Urothelium cell line (cell line): ENCODE results near the gene PEX13.
A peak's percentile ranks its signal among the peaks of the same experiment; 100 is the strongest.
"Not testable (repeated sequence)": the region's sequence is repeated elsewhere in the genome, so short reads cannot be mapped to it uniquely, and the experiment has no call there.

Source experiments
- DNase-seq: peaks from one replicate; pipeline ENCODE4 v3.0.0; 2011; ENCODE audit warnings: low spot score, mixed read lengths
- FAIRE-seq: peaks from 2 replicates; lab custom pipeline; 2011; peaks lifted over from hg19 to GRCh38; lab: Jason Lieb, UNC

The PEX13 gene

DNA sequence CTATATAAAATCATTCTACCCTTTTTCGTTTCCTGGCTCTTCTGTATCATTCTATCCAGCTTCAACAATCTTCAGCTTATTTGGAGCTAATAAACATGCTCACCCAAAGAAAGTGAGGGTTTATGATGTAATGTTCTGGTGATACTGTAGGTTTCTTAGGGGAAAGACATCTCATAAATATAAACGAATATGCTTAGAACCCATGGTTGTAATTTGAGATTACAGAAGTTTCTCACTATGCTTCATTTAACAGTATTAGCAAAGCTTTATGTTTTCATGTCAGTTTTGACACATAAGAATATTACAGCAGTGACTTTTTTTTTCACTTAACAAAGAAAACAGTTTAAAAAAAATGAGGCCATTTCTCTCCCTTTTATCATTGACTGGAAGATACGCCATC is 11.8 kb upstream of the PEX13 start:
- DNase-seq, result no peak
- FAIRE-seq, result no peak

DNA sequence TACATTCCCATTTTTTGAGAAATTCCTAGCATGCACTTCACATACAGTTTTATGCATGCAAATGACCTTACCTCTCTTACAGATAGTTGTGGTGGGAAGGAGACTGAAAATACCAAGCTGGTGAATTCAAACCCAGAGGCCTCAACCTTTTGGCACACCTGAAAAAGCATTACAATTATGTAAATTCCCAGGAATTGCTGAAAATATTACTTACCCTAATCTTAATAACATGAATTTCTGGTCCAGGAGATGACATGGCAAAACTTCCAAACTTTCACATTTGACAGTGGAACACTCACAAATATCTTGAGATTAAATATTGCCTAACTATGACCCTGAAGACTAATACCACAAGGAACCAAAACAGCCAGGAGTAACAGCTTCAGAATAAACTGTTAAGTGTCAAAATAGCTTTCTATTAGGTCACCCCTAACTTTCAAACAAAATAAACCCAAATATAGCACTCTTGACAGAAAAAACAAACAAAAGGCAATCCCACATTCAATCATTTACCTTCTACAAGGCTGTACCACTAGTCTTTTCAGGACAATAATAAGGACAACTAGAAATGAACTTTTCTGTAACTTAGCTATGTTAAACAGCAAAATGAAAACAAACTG is 10.9 kb upstream of the PEX13 start:
- no peak for DNase-seq
- no peak for FAIRE-seq

GRCh38 chr2:61009355-61009754 is 8.2 kb upstream of the PEX13 start:
- DNase-seq (no peak), FAIRE-seq (no peak)

GRCh38 chr2:61011678-61012077 is 5.8 kb upstream of the PEX13 start:
- no peak for FAIRE-seq
- DNase-seq, result no peak

- FAIRE-seq, result not testable (repeated sequence)
- DNase-seq, result peak; percentile 43
These were observed 5.2 kb upstream of the PEX13 start for GRCh38 chr2:61012303-61012702.

DNA sequence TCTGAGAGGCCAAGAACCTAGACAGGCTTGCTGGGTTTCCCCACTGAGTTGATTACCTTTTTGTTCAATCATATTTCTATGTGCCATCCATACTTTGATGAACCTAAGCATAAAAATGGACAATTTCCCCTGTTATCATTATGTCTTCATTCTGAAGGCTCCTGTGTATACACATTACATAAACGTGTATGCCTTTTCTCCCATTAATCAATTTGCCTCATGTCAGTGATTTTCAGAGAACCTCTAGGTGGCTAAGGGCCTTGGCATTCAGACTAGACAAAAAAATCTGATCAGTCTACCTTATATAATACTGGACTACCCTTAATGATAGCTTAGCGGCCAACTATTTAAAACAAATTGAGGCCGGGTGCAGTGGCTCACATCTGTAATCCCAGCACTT is 4.1 kb upstream of the PEX13 start:
- DNase-seq (no peak), FAIRE-seq (no peak)

- no peak for FAIRE-seq
These were observed 2.8 kb upstream of the PEX13 start for GRCh38 chr2:61014763-61015162.

GRCh38 chr2:61015976-61016375 is 1.5 kb upstream of the PEX13 start:
- FAIRE-seq (no peak), DNase-seq (no peak)

More at GRCh38 chr2:61014763-61015162, 2.8 kb upstream of the PEX13 start:
- DNase-seq, result no peak

DNA sequence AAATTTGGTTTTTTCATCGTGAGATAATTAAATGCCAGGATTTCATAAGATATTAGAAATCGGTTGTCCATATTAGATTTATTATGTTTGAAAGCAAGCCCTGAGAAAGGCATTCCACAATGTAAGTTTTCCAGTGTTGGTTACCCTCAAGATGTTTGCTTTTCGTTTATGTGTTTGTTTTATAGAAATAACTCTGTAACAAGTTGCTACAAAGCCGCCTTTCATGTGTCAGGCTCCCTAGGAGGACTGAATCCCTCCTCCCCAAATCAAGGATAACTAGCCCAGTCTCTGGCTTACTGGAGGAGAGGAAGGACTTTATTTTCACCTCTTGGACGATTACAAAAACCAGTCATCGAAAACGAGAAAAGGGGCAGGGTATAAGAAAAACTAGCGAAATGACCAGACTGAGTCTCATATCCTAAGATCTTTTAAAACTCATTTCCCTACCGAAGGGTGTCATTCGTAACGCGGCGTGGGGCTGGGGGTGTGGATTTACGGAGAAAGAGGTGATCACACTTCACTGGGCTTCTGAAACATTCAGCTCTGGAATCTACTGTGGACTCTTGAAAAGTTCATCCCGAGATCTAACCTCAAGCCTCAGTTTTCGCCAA is 1.0 kb upstream of the PEX13 start:
- FAIRE-seq (no peak), DNase-seq (no peak)

GRCh38 chr2:61017003-61017555 is 441 bp upstream of the PEX13 start:
- FAIRE-seq (peak; percentile 44), DNase-seq (peak; percentile 85)

DNA sequence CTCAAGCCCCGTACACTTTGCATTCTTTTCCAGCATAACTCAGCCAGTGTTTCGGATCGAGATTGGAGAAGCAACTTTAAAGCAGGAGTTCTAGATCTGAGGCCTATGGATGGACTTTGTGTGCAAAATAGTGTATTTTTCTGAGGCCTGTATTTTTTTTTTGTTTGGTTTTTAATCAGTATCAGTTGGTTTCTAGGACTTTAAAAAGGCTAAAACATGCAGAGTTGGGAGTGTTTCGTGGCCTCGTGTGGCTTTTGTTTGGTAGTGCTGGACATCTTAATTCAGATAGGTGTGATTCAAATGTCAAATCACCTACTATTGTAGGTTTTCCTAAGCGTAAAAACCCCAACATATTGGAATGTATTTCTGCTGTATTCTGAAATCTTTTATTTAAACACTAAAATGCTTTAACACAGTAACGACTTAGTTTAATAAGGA is 817 bp downstream of the PEX13 start:
- FAIRE-seq (no peak), DNase-seq (peak; percentile 10)

GRCh38 chr2:61018798-61019197 is 1.3 kb downstream of the PEX13 start:
- DNase-seq (no peak), FAIRE-seq (no peak)

DNA sequence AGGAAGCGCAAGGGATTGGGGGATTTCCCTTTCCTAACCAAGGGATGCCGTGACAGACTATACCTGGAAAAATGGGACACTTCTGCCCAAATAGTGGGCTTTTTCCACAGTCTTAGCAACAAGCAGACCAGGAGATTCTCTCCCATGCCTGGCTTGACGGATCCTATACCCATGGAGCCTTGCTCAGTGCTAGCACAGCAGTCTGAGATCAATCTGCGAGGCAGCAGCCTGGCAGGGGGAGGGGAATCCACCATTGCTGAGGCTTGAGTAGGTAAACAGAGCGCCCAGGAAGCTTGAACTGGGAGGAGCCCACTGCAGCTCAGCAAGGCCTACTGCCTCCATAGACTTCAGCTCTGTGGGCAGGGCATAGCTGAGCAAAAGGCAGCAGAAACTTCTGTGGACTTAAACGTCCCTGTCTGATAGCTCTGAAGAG is 3.7 kb downstream of the PEX13 start:
- FAIRE-seq (no peak), DNase-seq (no peak)

DNA sequence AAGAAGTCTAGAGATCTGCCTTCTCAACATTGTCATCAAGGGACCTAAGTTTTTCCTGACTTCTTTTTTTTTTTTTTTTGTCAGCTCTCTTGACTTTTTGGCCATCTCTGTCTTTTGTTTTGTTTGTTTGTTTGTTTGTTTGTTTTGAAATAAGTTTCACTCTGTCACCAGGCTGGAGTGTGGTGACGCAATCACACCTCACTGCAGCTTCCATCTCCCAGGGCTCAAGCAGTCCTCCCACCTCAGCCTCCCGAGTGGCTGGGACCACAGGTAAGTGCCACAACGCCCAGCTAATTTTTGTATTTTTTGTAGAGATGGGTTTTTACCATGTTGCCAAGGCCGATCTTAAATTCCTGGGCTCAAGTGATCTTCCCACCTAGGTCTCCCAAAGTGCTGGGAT is 6.2 kb downstream of the PEX13 start:
- DNase-seq, result no peak
- no peak for FAIRE-seq

GRCh38 chr2:61029533-61029932 is 12.0 kb downstream of the PEX13 start:
- no peak for FAIRE-seq
- no peak for DNase-seq

DNA sequence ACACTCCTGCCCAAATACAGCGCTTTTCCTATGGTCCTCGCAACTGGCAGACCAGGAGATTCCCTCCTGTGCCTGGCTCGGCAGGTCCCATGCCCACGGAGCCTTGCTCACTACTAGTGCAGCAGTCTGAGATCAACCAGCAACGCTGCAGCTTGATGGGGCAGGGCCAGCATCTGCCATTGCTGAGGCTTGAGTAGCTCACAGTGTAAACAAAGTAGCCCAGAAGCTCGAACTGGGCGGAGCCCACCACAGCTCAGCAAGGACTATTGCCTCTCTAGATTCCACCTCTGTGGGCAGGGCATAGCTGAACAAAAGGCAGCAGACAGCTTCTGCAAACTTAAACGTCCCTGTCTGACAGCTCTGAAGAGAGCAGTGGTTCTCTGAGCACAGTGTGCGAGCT is 17.1 kb downstream of the PEX13 start:
- FAIRE-seq, DNase-seq: not testable (repeated sequence)

DNA sequence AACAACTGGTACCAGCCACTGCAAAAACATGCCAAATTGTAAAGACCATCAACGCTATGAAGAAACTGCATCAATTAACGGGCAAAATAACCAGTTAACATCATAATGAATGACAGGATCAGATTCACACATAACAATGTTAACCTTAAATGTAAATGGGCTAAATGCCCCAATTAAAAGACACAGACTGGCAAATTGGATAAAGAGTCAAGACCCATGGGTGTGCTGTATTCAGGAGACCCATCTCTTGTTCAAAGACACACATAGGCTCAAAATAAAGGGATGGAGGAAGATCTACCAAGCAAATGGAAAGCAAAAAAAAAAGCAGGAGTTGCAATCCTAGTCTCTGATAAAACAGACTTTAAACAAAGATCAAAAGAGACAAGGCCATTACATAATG is 19.1 kb downstream of the PEX13 start:
- DNase-seq, FAIRE-seq: not testable (repeated sequence)

- FAIRE-seq (no peak), DNase-seq (no peak)
These were observed 25.3 kb downstream of the PEX13 start for GRCh38 chr2:61042807-61043206.

- DNase-seq, result no peak
- no peak for FAIRE-seq
These were observed 27.1 kb downstream of the PEX13 start for GRCh38 chr2:61044636-61045035.

DNA sequence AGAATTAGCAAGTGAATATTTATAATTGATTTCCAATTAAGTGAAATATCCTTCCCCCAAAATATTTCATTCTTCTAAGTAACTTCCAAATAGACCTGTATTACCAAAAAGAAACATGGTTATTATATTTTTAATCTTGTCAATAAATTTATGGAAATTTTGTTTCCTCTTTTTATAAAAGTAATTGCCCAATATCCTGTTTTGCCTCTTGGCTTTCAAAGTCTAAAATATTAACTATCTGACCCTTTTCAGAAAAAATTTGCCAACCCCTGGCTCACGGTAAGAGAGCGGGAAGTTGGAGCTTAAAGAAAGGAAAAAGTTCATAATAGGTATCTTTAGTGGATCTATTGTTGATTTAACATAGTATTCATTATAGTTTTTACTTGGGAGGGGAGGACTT is 27.7 kb downstream of the PEX13 start:
- DNase-seq (no peak), FAIRE-seq (no peak)

DNA sequence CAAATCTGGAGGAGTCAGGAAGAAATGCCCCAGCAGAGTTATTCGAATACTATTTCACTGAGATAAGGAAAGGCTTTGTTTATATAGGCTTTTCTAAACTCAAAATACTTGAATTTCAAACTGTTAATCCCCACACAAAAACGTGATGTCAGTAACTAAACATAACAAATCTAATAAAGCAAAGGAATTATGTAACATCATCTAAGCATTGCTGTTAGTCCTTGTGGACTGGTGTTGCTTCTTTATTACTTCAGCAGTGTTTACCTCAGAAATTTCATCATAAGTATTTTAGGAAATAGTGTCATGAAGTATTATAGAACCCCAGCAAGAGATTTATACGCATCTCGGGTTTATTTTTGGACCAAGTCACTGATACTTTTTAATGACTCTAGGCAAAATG is 28.5 kb downstream of the PEX13 start:
- FAIRE-seq (no peak), DNase-seq (no peak)

- DNase-seq (no peak), FAIRE-seq (no peak)
These were observed 38.0 kb downstream of the PEX13 start for GRCh38 chr2:61055557-61055956.
